H1 (cell line): ENCODE results near the gene AGRP.

Source experiments
- ATF2 ChIP-seq: IDR thresholded peaks from 2 replicates; pipeline ENCODE4 v1.6.1; 2012; ENCODE audit warnings: low read length, inconsistent platforms
- CTBP2 ChIP-seq: IDR thresholded peaks from 2 replicates; pipeline ENCODE4 v1.7.0; 2011; ENCODE audit warnings: borderline replicate concordance, mild to moderate bottlenecking, moderate library complexity, mixed read lengths, low read length; ENCODE audit not compliant: insufficient read depth, insufficient read length
- CTCF ChIP-seq, 3 experiments: IDR thresholded peaks; 1 replicate in 2 of 3; 2 replicates in 1 of 3; pipeline versions ENCODE4 v1.5.1 to v1.6.1; 2011; ENCODE audit warnings: low read length in 3 of 3, mild to moderate bottlenecking in 3 of 3, inconsistent platforms in 2 of 3, low read depth in 1 of 3, moderate library complexity in 1 of 3; ENCODE audit not compliant: insufficient read depth in 1 of 3; ENCODE audit errors: control extremely low read depth in 1 of 3
- JUN ChIP-seq: IDR thresholded peaks from 2 replicates; pipeline ENCODE4 v1.6.1; 2011; ENCODE audit warnings: low read depth, mild to moderate bottlenecking, improper control_type of control experiment, low read length
- KDM1A ChIP-seq: fragments of 200-600, 300-600 bp; sonication (generic); IDR thresholded peaks from 2 replicates; pipeline ENCODE4 v1.7.1; 2016; ENCODE audit warnings: mild to moderate bottlenecking, low read length, borderline replicate concordance
- POLR2A ChIP-seq, 2 experiments: IDR thresholded peaks; 1 replicate in 1 of 2; 2 replicates in 1 of 2; pipeline ENCODE4 v1.6.1; 2011; ENCODE audit warnings: low read depth in 2 of 2, low read length in 2 of 2, mild to moderate bottlenecking in 2 of 2; ENCODE audit errors: control extremely low read depth in 1 of 2
- POLR2AphosphoS5 ChIP-seq: IDR thresholded peaks from 2 replicates; pipeline ENCODE4 v1.6.1; 2011; ENCODE audit warnings: low read depth, low read length
- RAD21 ChIP-seq, 2 experiments: IDR thresholded peaks in 1 of 2; conservative IDR thresholded peaks in 1 of 2; 2 replicates each; pipeline ENCODE4 v1.6.1; 2011; ENCODE audit warnings: low read depth in 2 of 2, low read length in 2 of 2, improper control_type of control experiment in 1 of 2, inconsistent platforms in 1 of 2, mild to moderate bottlenecking in 1 of 2, moderate library complexity in 1 of 2
- TEAD4 ChIP-seq: IDR thresholded peaks from 2 replicates; pipeline ENCODE4 v1.6.1; 2012; ENCODE audit warnings: low read depth, low read length, inconsistent platforms, mixed read lengths
- YY1 ChIP-seq: IDR thresholded peaks from 2 replicates; pipeline ENCODE4 v1.6.1; 2011; ENCODE audit warnings: low read depth, mild to moderate bottlenecking, low read length

- TF ChIP-seq POLR2A (IDR thresholded peaks at IDR 0.05; ENCODE audit: control extremely low read depth in 1 of 2, low read depth in 2 of 2, low read length in 2 of 2) (no peak), CTCF (IDR thresholded peaks at IDR 0.05; ENCODE audit: control extremely low read depth in 1 of 3, insufficient read depth in 1 of 3, low read depth in 1 of 3, low read length in 3 of 3) (peak; percentile 38 to 77 (median 69)), YY1 (no peak), TEAD4 (no peak), CTBP2 (no peak), JUN (no peak), RAD21 (IDR thresholded peaks at IDR 0.05 in 1 of 2, conservative IDR thresholded peaks at IDR 0.05 in 1 of 2; ENCODE audit: low read depth in 2 of 2, low read length in 2 of 2) (peak; percentile 55 to 65), KDM1A (no peak), POLR2AphosphoS5 (no peak), ATF2 (no peak)
These were observed 31.1 kb upstream of the AGRP start for GRCh38 chr16:67514382-67514828.
